Keratinocyte (primary cell): Measurements from ENCODE around the gene GRB10. TPM values are rescaled to one million over a fixed set of nuclear protein-coding genes. Genes with fewer than 3 reads are reported as not detected.

Experiments used
- DNase-seq: peaks from one replicate; pipeline ENCODE4 v3.0.0-alpha.2; 2011; ENCODE audit warnings: low read depth, missing footprints, low spot score
- FAIRE-seq: peaks from 2 replicates; lab custom pipeline; 2011; peaks lifted over from hg19 to GRCh38; lab: Jason Lieb, UNC
- H2AFZ ChIP-seq: 2 replicates; pipeline ENCODE4 v1.6.0; 2012; ENCODE audit warnings: low read length, control low read depth, inconsistent platforms; ENCODE audit not compliant: control insufficient read depth
- H3K27ac ChIP-seq: 2 replicates; pipeline ENCODE4 v1.5.1; 2011; ENCODE audit warnings: low read length; ENCODE audit not compliant: control insufficient read depth, insufficient read depth
- H3K27me3 ChIP-seq: 3 replicates; pipeline ENCODE4 v1.6.0; 2011; ENCODE audit warnings: low read length; ENCODE audit not compliant: control insufficient read depth, insufficient read depth; ENCODE audit errors: extremely low read depth
- H3K36me3 ChIP-seq, 2 experiments: 2 replicates in 1 of 2; 3 replicates in 1 of 2; pipeline ENCODE4 v1.5.1; 2011; ENCODE audit warnings: low read length in 2 of 2, mild to moderate bottlenecking in 1 of 2; ENCODE audit not compliant: control insufficient read depth in 2 of 2, insufficient read depth in 2 of 2; ENCODE audit errors: extremely low read depth in 1 of 2
- H3K4me1 ChIP-seq: 3 replicates; pipeline ENCODE4 v1.5.1; 2011; ENCODE audit warnings: low read length; ENCODE audit not compliant: control insufficient read depth, insufficient read depth; ENCODE audit errors: extremely low read depth
- H3K4me2 ChIP-seq: 3 replicates; pipeline ENCODE4 v1.6.0; 2011; ENCODE audit warnings: low read depth, low read length; ENCODE audit not compliant: control insufficient read depth, insufficient read depth; ENCODE audit errors: extremely low read depth
- H3K4me3 ChIP-seq, 3 experiments: fragments of 200-600 bp in 1 of 3; sonication (generic) in 1 of 3; 2 replicates in 2 of 3; 3 replicates in 1 of 3; pipeline ENCODE4 v1.5.1; 2011 to 2016; ENCODE audit warnings: low read length in 3 of 3, mild to moderate bottlenecking in 3 of 3, control low read depth in 2 of 3, inconsistent platforms in 1 of 3, low read depth in 1 of 3, mixed read lengths in 1 of 3, mixed run types in 1 of 3, moderate library complexity in 1 of 3; ENCODE audit not compliant: control insufficient read depth in 2 of 3, insufficient read depth in 2 of 3; ENCODE audit errors: extremely low read depth in 1 of 3
- H3K79me2 ChIP-seq: 2 replicates; pipeline ENCODE4 v1.6.0; 2012; ENCODE audit warnings: low read length; ENCODE audit not compliant: control insufficient read depth, insufficient read depth
- H3K9ac ChIP-seq: 3 replicates; pipeline ENCODE4 v1.6.0; 2011; ENCODE audit warnings: low read length; ENCODE audit not compliant: control insufficient read depth, insufficient read depth; ENCODE audit errors: extremely low read depth
- H3K9me1 ChIP-seq: 3 replicates; pipeline ENCODE4 v1.6.0; 2011; ENCODE audit warnings: low read length; ENCODE audit not compliant: control insufficient read depth, insufficient read depth; ENCODE audit errors: extremely low read depth
- H3K9me3 ChIP-seq: 2 replicates; pipeline ENCODE4 v1.5.1; 2012; ENCODE audit warnings: low read depth, low read length; ENCODE audit not compliant: control insufficient read depth
- H4K20me1 ChIP-seq: 3 replicates; pipeline ENCODE4 v1.6.0; 2011; ENCODE audit warnings: low read length; ENCODE audit not compliant: control insufficient read depth, insufficient read depth; ENCODE audit errors: extremely low read depth
- CTCF ChIP-seq, 3 experiments: IDR thresholded peaks in 1 of 3; conservative IDR thresholded peaks in 1 of 3; optimal IDR thresholded peaks in 1 of 3; 2 replicates in 2 of 3; 3 replicates in 1 of 3; pipeline versions ENCODE3 to v1.5.1; 2011; ENCODE audit warnings: low read length in 3 of 3, mild to moderate bottlenecking in 3 of 3, moderate library complexity in 2 of 3, control low read depth in 1 of 3, inconsistent platforms in 1 of 3; ENCODE audit not compliant: insufficient read depth in 2 of 3; ENCODE audit errors: extremely low read depth in 1 of 3
- EZH2 ChIP-seq: IDR thresholded peaks from one replicate; pipeline ENCODE4 v1.6.1; 2012; ENCODE audit warnings: inconsistent platforms, mild to moderate bottlenecking, low read length, moderate library complexity
- dilution Hi-C: fragments of 300-500 bp; cut with MboI; formaldehyde crosslinking; loops from one replicate; pipeline ENCODE4 v1.7.0; 2020; ENCODE audit warnings: low sequenced_read_pairs; ENCODE audit not compliant: extremely low pct_ligation_motif_present
- polyA plus RNA-seq, 5 experiments: library from polyadenylated mRNA; depleted of rRNA in 3 of 5; stranded (reverse) in 3 of 5; stranded (forward) in 1 of 5; unstranded in 1 of 5; fragments of >200 nt; gene quantifications; 1 replicate in 1 of 5; 2 replicates in 3 of 5; 3 replicates in 1 of 5; pipeline versions ENCODE4 v1.2.1 to v1.2.3, GENCODE V29; 2011 to 2012; ENCODE audit warnings: missing spikeins in 2 of 5, low read depth in 1 of 5, low replicate concordance in 1 of 5

The GRB10 gene
- polyA plus RNA-seq, 1 donor (not counting 4 experiments of a cell fraction or from before 2014, with no cell fraction given): 4.4 TPM

GRCh38 chr7:50824882-50825281, 42.2 kb upstream of the GRB10 start:
- dilution Hi-C loops: no loop called here
- Histone ChIP-seq H3K4me1 (peaks cover 15% of the 10 kb centered on the region), H2AFZ (no peak overlapping the region), H3K27ac (no peak overlapping the region), H4K20me1 (no peaks in the 10 kb centered on the region), H3K4me2 (no peak overlapping the region), H3K9ac (no peak overlapping the region), H3K27me3 (peaks cover 11% of the 10 kb centered on the region), H3K4me3 (no peak overlapping the region), H3K36me3 (no peaks in the 10 kb centered on the region), H3K9me3 (no peaks in the 10 kb centered on the region), H3K9me1 (no peaks in the 10 kb centered on the region), H3K79me2 (no peaks in the 10 kb centered on the region)
- FAIRE-seq (no peak), DNase-seq (no peak)
- no peak for TF ChIP-seq CTCF (optimal IDR thresholded peaks at IDR 0.05 in 1 of 3, IDR thresholded peaks at IDR 0.05 in 1 of 3, conservative IDR thresholded peaks at IDR 0.05 in 1 of 3; ENCODE audit: extremely low read depth in 1 of 3, insufficient read depth in 2 of 3, low read length in 3 of 3)
- TF ChIP-seq EZH2: no peak

GRCh38 chr7:50822706-50823105, 40.0 kb upstream of the GRB10 start:
- H3K4me3 ChIP-seq: no peak overlapping the region
- dilution Hi-C loops: no loop called here
- no peaks in the 10 kb centered on the region for H3K79me2 ChIP-seq
- H4K20me1 ChIP-seq: no peaks in the 10 kb centered on the region
- peaks cover 18% of the 10 kb centered on the region for H3K4me1 ChIP-seq
- no peak overlapping the region for H3K4me2 ChIP-seq
- FAIRE-seq (no peak), DNase-seq (no peak)
- H3K9me3 ChIP-seq: no peaks in the 10 kb centered on the region
- no peak for TF ChIP-seq EZH2
- no peak for TF ChIP-seq CTCF (optimal IDR thresholded peaks at IDR 0.05 in 1 of 3, IDR thresholded peaks at IDR 0.05 in 1 of 3, conservative IDR thresholded peaks at IDR 0.05 in 1 of 3; ENCODE audit: extremely low read depth in 1 of 3, insufficient read depth in 2 of 3, low read length in 3 of 3)
- H3K9ac ChIP-seq: no peak overlapping the region
- peaks cover 11% of the 10 kb centered on the region for H3K27me3 ChIP-seq
- no peak overlapping the region for H3K27ac ChIP-seq
- H3K36me3 ChIP-seq: no peaks in the 10 kb centered on the region
- H2AFZ ChIP-seq: no peak overlapping the region
- no peaks in the 10 kb centered on the region for H3K9me1 ChIP-seq
